Measurements from ENCODE around the gene SHANK3. TPM values are rescaled to one million over a fixed set of nuclear protein-coding genes. Genes with fewer than 3 reads are reported as not detected.

Gene SHANK3
- total and polyA plus RNA-seq, 12 donors, result 14.3 to 59.8 (median 24.7) TPM

- intact Hi-C loops (cut with DNase I), result loop anchor here in 6 of 10 donors (5.0 kb wide), 5 partner anchors 47 to 87 kb away; partner anchors contain the start of gene SHANK3 (in 2 of the 6)
- Histone ChIP-seq H3K9me3 (no peaks in the 10 kb centered on the region), H3K4me3 (peak overlapping the region in 3 of 10 donors; percentile 62 to 95 (median 81)), H3K27me3 (peaks cover 0 to 3% (median 0%) of the 10 kb centered on the region in 7 donors), H3K36me3 (peaks cover 0 to 18% (median 0%) of the 10 kb centered on the region in 9 donors), H3K4me1 (peaks cover 7 to 54% (median 44%) of the 10 kb centered on the region in 9 donors), H3K27ac (peak overlapping the region in 1 of 10 donors; percentile 93)
- WGBS, 2 donors, result 86 to 87% methylated on average over 27 of the region's 27 CpGs
- TF ChIP-seq CTCF (IDR thresholded peaks at IDR 0.05), result peak in 5 of 9 donors; percentile 14 to 31 (median 25)
- DNase-seq (peak in 1 of 2 donors; percentile 38), ATAC-seq (peak in 1 of 8 donors; percentile 1)
Observed at GRCh38 chr22:50625568-50626313, 46.9 kb upstream of the SHANK3 start.

DNA sequence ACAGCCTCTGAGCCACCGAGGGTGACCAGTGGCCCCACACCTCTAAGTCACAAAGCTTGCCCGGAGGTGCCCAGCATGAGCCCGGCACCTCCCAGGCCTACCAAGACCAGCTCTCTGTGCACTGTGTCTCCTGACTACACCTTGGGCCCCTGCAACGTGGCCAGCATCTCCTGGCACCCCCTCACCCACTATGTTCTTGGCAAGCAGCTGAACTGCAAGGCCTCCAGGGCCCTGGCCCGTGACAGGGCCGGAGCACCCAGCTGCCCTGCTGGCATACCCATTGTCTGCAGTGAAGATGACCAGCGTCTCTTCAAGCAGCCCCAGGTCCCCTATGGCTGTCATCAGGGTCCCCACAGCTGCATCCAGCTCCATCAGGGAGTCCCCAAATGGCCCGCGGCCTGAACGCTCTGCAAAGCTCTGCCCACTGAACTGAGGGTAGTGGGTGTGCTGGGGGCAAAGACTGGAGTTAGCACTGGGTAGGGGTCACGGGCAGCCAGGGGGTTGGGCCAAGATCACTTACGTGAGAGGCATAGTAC is 46.2 kb upstream of the SHANK3 start:
- ATAC-seq (peak in 1 of 8 donors; percentile 1), DNase-seq (no peak)
- Histone ChIP-seq H3K4me1 (peaks cover 7 to 48% (median 38%) of the 10 kb centered on the region in 9 donors), H3K9me3 (no peaks in the 10 kb centered on the region), H3K36me3 (peaks cover 0 to 18% (median 0%) of the 10 kb centered on the region in 9 donors), H3K4me3 (peak overlapping the region in 6 of 10 donors; percentile 62 to 95 (median 82)), H3K27ac (peak overlapping the region in 6 of 10 donors; percentile 69 to 93 (median 82)), H3K27me3 (peaks cover 0 to 1% (median 0%) of the 10 kb centered on the region in 7 donors)
- WGBS, 2 donors, result 68 to 84% methylated on average over 12 of the region's 12 CpGs
- peak in 1 of 9 donors; percentile 29 for TF ChIP-seq CTCF (IDR thresholded peaks at IDR 0.05)
- intact Hi-C loops (cut with DNase I), result loop anchor here in 6 of 10 donors (5.0 kb wide), 5 partner anchors 46 to 86 kb away; partner anchors contain the start of gene SHANK3 (in 2 of the 6)

- H3K4me3 ChIP-seq, result peak overlapping the region; percentile 41 to 95 (median 82)
- peak overlapping the region; percentile 69 to 93 (median 84) for H3K27ac ChIP-seq
- intact Hi-C loops (cut with DNase I), result loop anchor here in 6 of 10 donors (5.0 kb wide), 5 partner anchors 45 to 85 kb away; partner anchors contain the start of gene SHANK3 (in 2 of the 6)
- TF ChIP-seq CTCF (IDR thresholded peaks at IDR 0.05), result no peak
- DNase-seq (no peak), ATAC-seq (peak in 3 of 8 donors; percentile 1 to 31 (median 3))
- peaks cover 0 to 18% (median 0%) of the 10 kb centered on the region in 9 donors for H3K36me3 ChIP-seq
- 57 to 74% methylated on average over 42 of the region's 42 CpGs for WGBS, 2 donors
- H3K27me3 ChIP-seq, result no peaks in the 10 kb centered on the region
- H3K4me1 ChIP-seq, result peaks cover 7 to 41% (median 31%) of the 10 kb centered on the region in 9 donors
- no peaks in the 10 kb centered on the region for H3K9me3 ChIP-seq
Observed at GRCh38 chr22:50626850-50627641, 45.6 kb upstream of the SHANK3 start.

Data from heart right ventricle (tissue), 16 donors.